K562 (cell line): Measurements from ENCODE around the gene HMGB2. TPM values are rescaled to one million over a fixed set of nuclear protein-coding genes. Genes with fewer than 3 reads are reported as not detected.

ENCODE experiments used
- ATF1 ChIP-seq, 2 experiments: fragments of 450-650 bp in 1 of 2; IDR thresholded peaks; 2 replicates each; pipeline ENCODE4 v1.6.1; 2016; ENCODE audit warnings: missing compliant biosample characterization in 1 of 2, missing genetic modification characterization in 1 of 2
- BCOR ChIP-seq: fragments of 450-650 bp; IDR thresholded peaks from 2 replicates; pipeline ENCODE4 v1.6.1; 2016
- CEBPG ChIP-seq, 3 experiments: fragments of 200-800 bp in 1 of 3; sonication (Bioruptor generic) in 1 of 3; sonication (generic) in 1 of 3; formaldehyde crosslinking in 1 of 3; IDR thresholded peaks in 2 of 3; conservative IDR thresholded peaks in 1 of 3; 2 replicates each; pipeline versions ENCODE4 v1.6.1 to v1.8.0; 2016 to 2022; ENCODE audit warnings: missing compliant biosample characterization in 2 of 3, missing genetic modification characterization in 2 of 3, mild to moderate bottlenecking in 1 of 3, missing genetic modification reagents in 1 of 3
- HDAC1 ChIP-seq, 2 experiments: fragments of 450-650 bp; IDR thresholded peaks; 2 replicates each; pipeline ENCODE4 v1.6.1; 2016 to 2017; ENCODE audit warnings: inconsistent platforms in 1 of 2, mild to moderate bottlenecking in 1 of 2, moderate library complexity in 1 of 2
- ILF3 ChIP-seq: fragments of 450-650 bp; IDR thresholded peaks from 2 replicates; pipeline ENCODE4 v1.6.1; 2018; ENCODE audit warnings: antibody characterized with exemption, mild to moderate bottlenecking, moderate library complexity, borderline replicate concordance
- MTA2 ChIP-seq: fragments of 450-650 bp; IDR thresholded peaks from 2 replicates; pipeline ENCODE4 v1.6.1; 2016; ENCODE audit warnings: low read depth
- MXD1 ChIP-seq: fragments of 250-450 bp; sonication (Bioruptor Pico); IDR thresholded peaks from 2 replicates; pipeline ENCODE4 v1.8.0; 2021; ENCODE audit warnings: borderline replicate concordance, mild to moderate bottlenecking, moderate library complexity; ENCODE audit not compliant: poor library complexity, severe bottlenecking
- RBFOX2 ChIP-seq: fragments of 200-400 bp; formaldehyde crosslinking; IDR thresholded peaks from 2 replicates; pipeline ENCODE4 v1.6.1; 2017; ENCODE audit warnings: low read depth, mild to moderate bottlenecking, low read length, moderate library complexity
- SUPT5H ChIP-seq: fragments of 450-650 bp; IDR thresholded peaks from 2 replicates; pipeline ENCODE4 v1.6.1; 2016
- TOE1 ChIP-seq, 2 experiments: fragments of 450-650 bp in 1 of 2; sonication (generic) in 1 of 2; formaldehyde crosslinking in 1 of 2; IDR thresholded peaks; 2 replicates each; pipeline versions ENCODE4 v1.7.1 to v1.8.0; 2016 to 2022; ENCODE audit warnings: borderline replicate concordance in 2 of 2, mild to moderate bottlenecking in 2 of 2, antibody characterized with exemption in 1 of 2, inconsistent platforms in 1 of 2, low read depth in 1 of 2, missing genetic modification reagents in 1 of 2, moderate library complexity in 1 of 2
- polyA plus RNA-seq, 8 experiments: library from polyadenylated mRNA; depleted of rRNA in 4 of 8; stranded (reverse) in 5 of 8; unstranded in 3 of 8; fragments of >200 nt; fragmentation: Nextera tagmentation in 2 of 8; fragmentation: Illumina TruSeq in 1 of 8; extraction: Ambion mirVana in 2 of 8; extraction: Trizol in 1 of 8; gene quantifications; 2 replicates each; pipeline versions ENCODE4 v1.2.1 to v1.2.3, GENCODE V29; 2011 to 2014; ENCODE audit warnings: inconsistent platforms in 1 of 8, missing spikeins in 1 of 8
- total RNA-seq, 7 experiments: library from RNA; depleted of rRNA in 6 of 7; stranded (reverse); fragments of >200 nt in 6 of 7; fragmentation: Illumina TruSeq in 2 of 7; extraction: Trizol in 2 of 7; gene quantifications; 2 replicates each; pipeline versions ENCODE4 v1.2.1 to v1.2.3, GENCODE V29; 2011 to 2021; ENCODE audit warnings: low replicate concordance in 1 of 7
- TF ChIP-seq, protein P1 (sequence below), 2 experiments: fragments of 450-650 bp in 1 of 2; sonication (generic) in 1 of 2; formaldehyde crosslinking in 1 of 2; IDR thresholded peaks; 2 replicates each; pipeline versions ENCODE4 v1.7.1 to v1.9.0; 2016 to 2022; ENCODE audit warnings: inconsistent platforms in 1 of 2, mild to moderate bottlenecking in 1 of 2, missing genetic modification reagents in 1 of 2
- TF ChIP-seq, protein P2 (sequence below), 2 experiments: fragments of 450-650 bp; IDR thresholded peaks; 2 replicates each; pipeline ENCODE4 v1.6.1; 2016
- TF ChIP-seq, protein P3 (sequence below): fragments of 450-650 bp; formaldehyde crosslinking; IDR thresholded peaks from 2 replicates; pipeline ENCODE4 v1.4.0; 2020; ENCODE audit warnings: mild to moderate bottlenecking, moderate library complexity

The HMGB2 gene
- total and polyA plus RNA-seq, 9 of the 15 experiments (the other 6 are each of a cell fraction or from before 2014, with no cell fraction given), result 309 to 822 (median 626) TPM

GRCh38 chr4:173332021-173332487 is 2.1 kb downstream of the HMGB2 start (continued):
- TF ChIP-seq, protein P1, sequence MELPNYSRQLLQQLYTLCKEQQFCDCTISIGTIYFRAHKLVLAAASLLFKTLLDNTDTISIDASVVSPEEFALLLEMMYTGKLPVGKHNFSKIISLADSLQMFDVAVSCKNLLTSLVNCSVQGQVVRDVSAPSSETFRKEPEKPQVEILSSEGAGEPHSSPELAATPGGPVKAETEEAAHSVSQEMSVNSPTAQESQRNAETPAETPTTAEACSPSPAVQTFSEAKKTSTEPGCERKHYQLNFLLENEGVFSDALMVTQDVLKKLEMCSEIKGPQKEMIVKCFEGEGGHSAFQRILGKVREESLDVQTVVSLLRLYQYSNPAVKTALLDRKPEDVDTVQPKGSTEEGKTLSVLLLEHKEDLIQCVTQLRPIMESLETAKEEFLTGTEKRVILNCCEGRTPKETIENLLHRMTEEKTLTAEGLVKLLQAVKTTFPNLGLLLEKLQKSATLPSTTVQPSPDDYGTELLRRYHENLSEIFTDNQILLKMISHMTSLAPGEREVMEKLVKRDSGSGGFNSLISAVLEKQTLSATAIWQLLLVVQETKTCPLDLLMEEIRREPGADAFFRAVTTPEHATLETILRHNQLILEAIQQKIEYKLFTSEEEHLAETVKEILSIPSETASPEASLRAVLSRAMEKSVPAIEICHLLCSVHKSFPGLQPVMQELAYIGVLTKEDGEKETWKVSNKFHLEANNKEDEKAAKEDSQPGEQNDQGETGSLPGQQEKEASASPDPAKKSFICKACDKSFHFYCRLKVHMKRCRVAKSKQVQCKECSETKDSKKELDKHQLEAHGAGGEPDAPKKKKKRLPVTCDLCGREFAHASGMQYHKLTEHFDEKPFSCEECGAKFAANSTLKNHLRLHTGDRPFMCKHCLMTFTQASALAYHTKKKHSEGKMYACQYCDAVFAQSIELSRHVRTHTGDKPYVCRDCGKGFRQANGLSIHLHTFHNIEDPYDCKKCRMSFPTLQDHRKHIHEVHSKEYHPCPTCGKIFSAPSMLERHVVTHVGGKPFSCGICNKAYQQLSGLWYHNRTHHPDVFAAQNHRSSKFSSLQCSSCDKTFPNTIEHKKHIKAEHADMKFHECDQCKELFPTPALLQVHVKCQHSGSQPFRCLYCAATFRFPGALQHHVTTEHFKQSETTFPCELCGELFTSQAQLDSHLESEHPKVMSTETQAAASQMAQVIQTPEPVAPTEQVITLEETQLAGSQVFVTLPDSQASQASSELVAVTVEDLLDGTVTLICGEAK (IDR thresholded peaks at IDR 0.05), result 0 out of 2 replicates have a peak, but pooled peaks have one; percentile 16
- TF ChIP-seq, protein P1 (CRISPR knock-in tag; IDR thresholded peaks at IDR 0.05), result no peak
- TF ChIP-seq CEBPG (CRISPR knock-in tag; IDR thresholded peaks at IDR 0.05), result no peak
- TF ChIP-seq CEBPG (tag; conservative IDR thresholded peaks at IDR 0.05 in 1 of 2, IDR thresholded peaks at IDR 0.05 in 1 of 2), result 0 out of 4 replicates have a peak, but pooled peaks of 1 of the 2 experiments have one; percentile 34
- TF ChIP-seq, protein P2, sequence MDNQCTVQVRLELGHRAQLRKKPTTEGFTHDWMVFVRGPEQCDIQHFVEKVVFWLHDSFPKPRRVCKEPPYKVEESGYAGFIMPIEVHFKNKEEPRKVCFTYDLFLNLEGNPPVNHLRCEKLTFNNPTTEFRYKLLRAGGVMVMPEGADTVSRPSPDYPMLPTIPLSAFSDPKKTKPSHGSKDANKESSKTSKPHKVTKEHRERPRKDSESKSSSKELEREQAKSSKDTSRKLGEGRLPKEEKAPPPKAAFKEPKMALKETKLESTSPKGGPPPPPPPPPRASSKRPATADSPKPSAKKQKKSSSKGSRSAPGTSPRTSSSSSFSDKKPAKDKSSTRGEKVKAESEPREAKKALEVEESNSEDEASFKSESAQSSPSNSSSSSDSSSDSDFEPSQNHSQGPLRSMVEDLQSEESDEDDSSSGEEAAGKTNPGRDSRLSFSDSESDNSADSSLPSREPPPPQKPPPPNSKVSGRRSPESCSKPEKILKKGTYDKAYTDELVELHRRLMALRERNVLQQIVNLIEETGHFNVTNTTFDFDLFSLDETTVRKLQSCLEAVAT (IDR thresholded peaks at IDR 0.05), result peak in 1 of 2 experiments; percentile 51; a peak in 1 of 4 replicates
- TF ChIP-seq, protein P3, sequence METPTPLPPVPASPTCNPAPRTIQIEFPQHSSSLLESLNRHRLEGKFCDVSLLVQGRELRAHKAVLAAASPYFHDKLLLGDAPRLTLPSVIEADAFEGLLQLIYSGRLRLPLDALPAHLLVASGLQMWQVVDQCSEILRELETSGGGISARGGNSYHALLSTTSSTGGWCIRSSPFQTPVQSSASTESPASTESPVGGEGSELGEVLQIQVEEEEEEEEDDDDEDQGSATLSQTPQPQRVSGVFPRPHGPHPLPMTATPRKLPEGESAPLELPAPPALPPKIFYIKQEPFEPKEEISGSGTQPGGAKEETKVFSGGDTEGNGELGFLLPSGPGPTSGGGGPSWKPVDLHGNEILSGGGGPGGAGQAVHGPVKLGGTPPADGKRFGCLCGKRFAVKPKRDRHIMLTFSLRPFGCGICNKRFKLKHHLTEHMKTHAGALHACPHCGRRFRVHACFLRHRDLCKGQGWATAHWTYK (CRISPR knock-in tag), result 0 out of 2 replicates have a peak, but pooled peaks have one; percentile 26
- TF ChIP-seq ATF1 (CRISPR knock-in tag; IDR thresholded peaks at IDR 0.05), result no peak
- peak; percentile 59; the same call in 1 of the 2 replicates for TF ChIP-seq ATF1 (tag; IDR thresholded peaks at IDR 0.05)
- TF ChIP-seq TOE1 (IDR thresholded peaks at IDR 0.05; ENCODE audit: borderline replicate concordance), result no peak
- TF ChIP-seq TOE1 (CRISPR knock-in tag; IDR thresholded peaks at IDR 0.05; ENCODE audit: borderline replicate concordance, low read depth), result no peak
- TF ChIP-seq SUPT5H, result peak; percentile 56
- TF ChIP-seq HDAC1 (IDR thresholded peaks at IDR 0.05), result peak in 1 of 2 experiments; percentile 63; a peak in 1 of 4 replicates
- no peak for TF ChIP-seq BCOR
- no peak for TF ChIP-seq MTA2
- TF ChIP-seq ILF3, result 0 out of 2 replicates have a peak, but pooled peaks have one; percentile 29
- no peak for TF ChIP-seq MXD1 (CRISPR knock-in tag)
- peak; percentile 42 for TF ChIP-seq RBFOX2
